Measurements from ENCODE around the gene C19orf73. TPM values are rescaled to one million over a fixed set of nuclear protein-coding genes. Genes with fewer than 3 reads are reported as not detected.

Gene C19orf73
- total RNA-seq, 1 experiment from 2014 or later: not detected

DNA sequence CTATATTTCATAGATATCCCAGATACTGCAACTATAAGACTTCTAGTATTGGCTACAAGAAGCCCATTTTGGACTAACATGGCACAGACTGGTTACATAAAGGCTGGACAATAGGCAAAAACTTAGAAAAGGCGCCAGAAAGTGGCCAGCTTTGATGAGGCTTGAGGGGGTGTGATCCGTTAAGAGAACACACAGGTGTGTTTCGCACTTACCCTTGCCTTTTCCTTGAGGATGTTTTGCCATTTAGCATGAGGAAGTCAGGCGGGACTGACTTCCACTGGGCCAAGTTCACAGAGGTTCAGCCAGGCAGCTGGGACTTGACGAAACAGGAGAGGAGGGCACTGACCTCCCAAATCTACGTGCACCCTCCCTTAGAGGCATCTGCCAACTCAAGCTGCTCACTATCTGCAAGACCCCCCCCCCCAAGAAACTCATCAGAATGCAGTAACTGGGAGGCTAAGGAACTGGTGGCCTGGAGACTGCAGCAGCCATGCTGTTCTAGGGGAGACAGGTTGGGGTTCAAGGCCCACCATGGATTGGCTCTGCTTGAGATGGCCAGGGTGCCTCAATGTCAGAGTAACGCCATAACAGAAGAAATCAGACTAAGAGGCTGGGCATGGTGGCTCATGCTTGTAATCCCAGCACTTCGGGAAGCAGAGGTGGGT, 9.2 kb downstream of the C19orf73 start:
- no peak for DNase-seq (ENCODE audit: low spot score)
- in situ Hi-C loops (cut with HindIII; ENCODE audit: low sequenced_read_pairs): no loop called here

DNA sequence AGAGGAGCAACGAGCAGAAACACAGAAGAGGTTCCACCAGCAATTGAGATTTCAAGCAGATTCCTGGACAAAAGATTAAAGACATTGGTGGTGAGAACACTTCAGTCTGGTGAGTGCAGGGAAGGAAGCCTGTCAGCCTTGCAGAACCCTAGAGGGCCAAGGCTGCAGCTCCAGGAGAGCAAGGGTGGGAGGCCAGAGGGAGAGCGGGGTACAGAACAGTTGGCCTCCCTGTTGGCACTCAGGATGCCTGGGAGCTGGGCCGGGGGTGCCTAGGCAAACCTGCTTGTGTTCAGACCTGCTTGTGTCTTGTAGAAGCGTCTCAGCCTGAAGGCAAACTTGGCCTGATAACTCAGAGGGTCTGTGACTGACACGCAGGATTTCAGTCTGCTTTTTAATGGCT, 9.9 kb downstream of the C19orf73 start:
- in situ Hi-C loops (cut with HindIII; ENCODE audit: low sequenced_read_pairs): no loop called here
- no peak for DNase-seq (ENCODE audit: low spot score)

DNA sequence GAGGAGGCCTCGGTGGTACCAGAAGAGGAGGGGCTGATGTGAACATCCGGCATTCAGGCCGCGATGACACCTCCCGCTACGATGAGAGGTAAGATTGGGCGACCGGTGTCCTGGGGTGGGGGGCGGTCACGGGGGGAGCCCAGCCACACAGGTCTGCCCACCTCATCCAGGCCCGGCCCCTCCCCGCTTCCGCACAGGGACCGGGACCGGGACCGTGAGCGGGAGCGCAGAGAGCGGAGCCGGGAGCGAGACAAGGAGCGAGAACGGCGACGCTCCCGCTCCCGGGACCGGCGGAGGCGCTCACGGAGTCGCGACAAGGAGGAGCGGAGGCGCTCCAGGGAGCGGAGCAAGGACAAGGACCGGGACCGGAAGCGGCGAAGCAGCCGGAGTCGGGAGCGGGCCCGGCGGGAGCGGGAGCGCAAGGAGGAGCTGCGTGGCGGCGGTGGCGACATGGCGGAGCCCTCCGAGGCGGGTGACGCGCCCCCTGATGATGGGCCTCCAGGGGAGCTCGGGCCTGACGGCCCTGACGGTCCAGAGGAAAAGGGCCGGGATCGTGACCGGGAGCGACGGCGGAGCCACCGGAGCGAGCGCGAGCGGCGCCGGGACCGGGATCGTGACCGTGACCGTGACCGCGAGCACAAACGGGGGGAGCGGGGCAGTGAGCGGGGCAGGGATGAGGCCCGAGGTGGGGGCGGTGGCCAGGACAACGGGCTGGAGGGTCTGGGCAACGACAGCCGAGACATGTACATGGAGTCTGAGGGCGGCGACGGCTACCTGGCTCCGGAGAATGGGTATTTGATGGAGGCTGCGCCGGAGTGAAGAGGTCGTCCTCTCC, 11.1 kb downstream of the C19orf73 start:
- DNase-seq (ENCODE audit: low spot score): no peak
- in situ Hi-C loops (cut with HindIII; ENCODE audit: low sequenced_read_pairs): no loop called here

DNA sequence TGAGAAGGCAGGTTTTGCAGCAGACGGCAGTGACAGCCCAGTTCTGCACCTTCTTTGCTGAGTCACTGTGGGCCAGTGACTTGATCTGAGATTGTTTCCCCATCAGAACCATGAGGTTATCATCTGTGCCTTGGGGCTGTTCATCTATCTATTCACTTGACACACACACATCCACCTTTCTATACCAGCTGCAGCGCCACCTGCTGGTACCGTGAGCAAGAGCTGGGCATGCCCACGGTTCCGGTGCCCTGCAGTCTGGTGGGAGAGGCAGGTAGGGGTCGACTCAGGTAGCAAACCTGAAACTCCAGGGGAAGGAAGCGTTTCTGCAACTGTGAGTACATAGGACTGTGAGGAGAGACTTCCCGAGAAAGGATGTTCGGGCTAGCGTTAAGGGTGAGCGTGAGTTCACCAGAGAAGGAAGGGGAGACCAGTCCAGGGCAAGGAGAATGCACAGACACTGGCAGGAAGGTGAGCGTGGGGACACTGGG, 12.3 kb downstream of the C19orf73 start:
- in situ Hi-C loops (cut with HindIII; ENCODE audit: low sequenced_read_pairs): no loop called here
- DNase-seq (ENCODE audit: low spot score): peak; percentile 74

DNA sequence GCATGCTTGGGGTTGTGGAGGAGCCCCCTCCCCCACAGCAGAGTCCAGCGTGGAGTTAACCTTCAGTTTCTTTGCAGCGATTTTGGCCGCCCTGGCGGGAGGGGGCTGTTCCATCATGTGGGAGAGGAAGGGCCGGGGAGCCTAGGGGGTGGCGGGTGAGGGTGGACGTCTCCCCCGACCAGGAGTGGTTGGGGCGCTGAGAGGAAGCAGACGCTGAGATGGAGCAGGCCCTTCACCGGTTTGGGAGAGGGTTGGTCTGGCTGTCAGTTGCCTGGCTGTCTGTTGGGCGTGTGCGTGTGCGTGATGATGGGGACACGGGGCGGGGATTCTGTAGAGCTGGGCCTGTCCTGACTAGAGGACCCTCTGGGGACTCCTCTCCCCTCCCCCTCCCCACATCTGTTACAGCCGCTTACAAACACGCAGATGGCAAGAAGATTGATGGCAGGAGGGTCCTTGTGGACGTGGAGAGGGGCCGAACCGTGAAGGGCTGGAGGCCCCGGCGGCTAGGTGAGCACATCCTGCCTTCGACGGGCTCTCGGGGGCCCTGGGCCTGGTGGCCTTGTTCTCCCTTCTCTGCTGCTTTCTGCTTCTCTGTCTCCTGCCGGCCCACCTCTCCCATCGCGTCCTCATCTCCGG, 14.6 kb downstream of the C19orf73 start:
- in situ Hi-C loops (cut with HindIII; ENCODE audit: low sequenced_read_pairs): no loop called here
- DNase-seq (ENCODE audit: low spot score): no peak

DNA sequence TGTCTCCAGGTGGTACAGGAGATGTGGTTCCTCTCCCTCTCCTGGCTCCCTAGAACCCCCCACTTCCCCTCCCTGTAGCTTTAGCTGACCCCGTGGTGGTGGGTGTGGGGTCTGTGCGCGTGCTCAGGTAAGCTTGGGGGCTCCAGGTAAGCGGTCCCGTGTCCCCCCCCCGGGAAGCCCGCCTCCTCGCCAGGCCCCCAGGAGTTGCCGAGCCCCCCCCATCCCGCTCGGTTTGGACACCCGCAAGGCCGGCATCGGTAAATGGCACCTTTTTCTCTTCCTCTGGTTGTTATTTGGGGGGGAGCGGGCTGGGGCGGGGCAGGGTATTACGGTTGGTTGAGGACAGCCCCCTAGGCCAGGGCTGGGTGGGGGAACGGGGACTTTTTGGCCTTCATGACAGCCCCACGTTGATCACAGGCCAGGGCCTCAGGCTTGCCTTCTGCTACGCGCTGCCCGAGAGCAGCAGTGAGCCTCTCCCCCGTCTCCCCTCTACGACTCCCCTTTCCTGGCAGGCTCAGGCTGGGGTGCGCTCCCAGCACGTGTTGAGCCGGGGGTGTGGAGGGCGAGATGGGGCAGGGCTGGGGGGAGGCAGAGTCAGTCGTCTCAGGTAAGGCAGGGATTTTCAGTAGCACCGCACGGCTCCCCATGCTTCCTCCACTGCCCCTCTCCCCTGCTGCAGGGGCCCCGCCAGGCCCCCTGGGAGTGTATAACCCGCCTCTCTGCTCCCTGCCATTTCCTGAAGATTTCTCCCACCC, 15.4 kb downstream of the C19orf73 start:
- no peak for DNase-seq (ENCODE audit: low spot score)

DNA sequence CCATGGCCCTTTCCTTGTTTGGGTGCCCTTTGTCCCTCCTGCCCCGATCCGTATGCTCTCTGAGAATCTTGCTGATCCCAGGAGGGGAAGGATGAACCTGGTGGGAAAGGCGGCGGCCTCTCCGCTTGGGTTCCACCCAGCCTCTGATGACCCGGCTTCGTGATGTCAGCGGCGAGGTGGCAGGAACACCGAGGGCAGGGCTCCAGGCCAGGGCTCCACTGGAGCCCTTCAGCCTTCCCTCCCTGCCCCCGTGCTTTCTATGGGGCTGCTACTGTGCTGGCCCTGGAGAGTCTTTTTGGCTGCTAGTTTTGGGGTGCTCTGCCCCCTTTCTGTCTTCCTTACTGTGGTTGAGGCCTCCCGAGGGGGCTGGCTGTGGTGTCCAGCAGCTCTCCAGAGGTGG, 16.6 kb downstream of the C19orf73 start:
- in situ Hi-C loops (cut with HindIII; ENCODE audit: low sequenced_read_pairs): no loop called here
- no peak for DNase-seq (ENCODE audit: low spot score)

More for the DNA sequence above, 15.4 kb downstream of the C19orf73 start:
- in situ Hi-C loops (cut with HindIII; ENCODE audit: low sequenced_read_pairs): no loop called here

DNA sequence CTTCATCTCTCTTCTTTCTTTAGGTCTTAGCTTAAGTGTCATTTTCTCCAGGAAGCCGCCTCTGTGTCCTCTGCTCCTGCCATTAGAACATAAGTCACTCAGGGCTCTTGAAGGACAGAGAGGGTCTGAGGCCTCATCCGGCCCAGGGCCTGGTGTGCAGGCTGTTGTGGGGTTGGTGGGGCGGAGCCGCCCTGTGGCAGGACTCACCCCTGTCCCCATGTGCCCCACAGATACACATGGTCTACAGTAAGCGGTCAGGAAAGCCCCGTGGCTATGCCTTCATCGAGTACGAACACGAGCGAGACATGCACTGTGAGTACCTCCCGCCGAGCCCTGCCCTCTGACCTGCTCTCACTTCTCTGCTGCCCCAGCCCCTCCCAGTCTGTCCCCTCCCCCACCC, 17.8 kb downstream of the C19orf73 start:
- no peak for DNase-seq (ENCODE audit: low spot score)
- in situ Hi-C loops (cut with HindIII; ENCODE audit: low sequenced_read_pairs): no loop called here

DNA sequence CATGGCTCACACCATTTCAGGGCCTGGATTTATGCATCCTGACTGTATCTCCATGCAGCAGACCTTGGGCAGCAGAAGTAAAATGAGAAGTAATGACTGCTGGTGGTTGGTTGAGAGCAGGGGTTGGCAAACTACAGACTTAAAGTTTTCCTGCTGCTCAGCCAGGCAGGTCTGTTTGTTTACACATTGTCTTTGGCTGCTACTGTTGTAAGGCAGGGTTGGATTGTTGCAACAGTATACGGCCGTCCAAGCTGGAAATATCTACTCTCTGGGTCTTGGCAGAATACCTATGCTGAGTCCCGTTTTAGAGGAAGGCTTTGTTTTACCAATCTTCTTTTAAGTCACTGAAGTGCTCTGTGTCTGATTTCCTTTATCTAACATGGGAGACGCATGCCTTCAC, 20.1 kb downstream of the C19orf73 start:
- in situ Hi-C loops (cut with HindIII; ENCODE audit: low sequenced_read_pairs): no loop called here
- no peak for DNase-seq (ENCODE audit: low spot score)

DNA sequence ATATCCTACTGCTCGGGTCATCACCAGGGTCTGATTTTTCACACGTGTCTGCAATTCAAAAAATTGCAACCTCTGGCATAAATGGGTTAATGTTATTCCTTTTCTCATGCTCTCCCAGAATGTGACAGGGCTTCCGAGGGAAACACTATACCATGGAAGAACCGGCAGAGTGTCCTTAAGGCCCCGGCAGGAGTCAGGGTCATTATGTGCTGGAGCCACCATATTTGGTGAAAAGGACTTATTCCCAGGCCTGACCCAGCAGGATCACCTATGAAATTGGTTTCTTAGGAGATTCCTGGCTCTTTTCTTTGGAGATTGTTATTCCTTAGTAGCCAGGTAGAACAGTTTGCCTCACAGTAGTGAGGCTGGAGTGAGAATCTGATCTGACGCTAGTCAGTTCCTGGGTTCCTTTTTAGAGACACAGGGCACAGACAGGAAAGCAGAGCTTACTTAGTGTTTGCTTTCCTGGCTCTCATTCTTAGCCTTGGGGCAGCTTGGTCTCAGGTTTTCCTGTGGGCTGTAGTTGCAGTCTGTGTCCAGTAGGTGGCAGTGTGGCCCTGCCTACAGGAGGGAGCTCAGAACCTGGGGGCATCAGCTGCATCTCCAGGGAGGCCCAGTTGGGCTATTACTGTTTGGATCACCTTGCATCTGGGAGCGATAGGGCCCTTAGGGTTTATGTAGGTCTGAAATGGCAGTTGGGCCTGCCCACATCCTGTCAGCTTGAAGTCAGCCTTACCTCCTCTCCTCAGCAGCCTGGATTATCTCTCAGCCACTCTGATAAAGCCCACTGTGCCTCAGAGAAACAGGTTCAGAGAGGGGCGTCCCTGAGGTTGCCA, 21.3 kb downstream of the C19orf73 start:
- peak; percentile 82 for DNase-seq (ENCODE audit: low spot score)
- in situ Hi-C loops (cut with HindIII; ENCODE audit: low sequenced_read_pairs): no loop called here

DNA sequence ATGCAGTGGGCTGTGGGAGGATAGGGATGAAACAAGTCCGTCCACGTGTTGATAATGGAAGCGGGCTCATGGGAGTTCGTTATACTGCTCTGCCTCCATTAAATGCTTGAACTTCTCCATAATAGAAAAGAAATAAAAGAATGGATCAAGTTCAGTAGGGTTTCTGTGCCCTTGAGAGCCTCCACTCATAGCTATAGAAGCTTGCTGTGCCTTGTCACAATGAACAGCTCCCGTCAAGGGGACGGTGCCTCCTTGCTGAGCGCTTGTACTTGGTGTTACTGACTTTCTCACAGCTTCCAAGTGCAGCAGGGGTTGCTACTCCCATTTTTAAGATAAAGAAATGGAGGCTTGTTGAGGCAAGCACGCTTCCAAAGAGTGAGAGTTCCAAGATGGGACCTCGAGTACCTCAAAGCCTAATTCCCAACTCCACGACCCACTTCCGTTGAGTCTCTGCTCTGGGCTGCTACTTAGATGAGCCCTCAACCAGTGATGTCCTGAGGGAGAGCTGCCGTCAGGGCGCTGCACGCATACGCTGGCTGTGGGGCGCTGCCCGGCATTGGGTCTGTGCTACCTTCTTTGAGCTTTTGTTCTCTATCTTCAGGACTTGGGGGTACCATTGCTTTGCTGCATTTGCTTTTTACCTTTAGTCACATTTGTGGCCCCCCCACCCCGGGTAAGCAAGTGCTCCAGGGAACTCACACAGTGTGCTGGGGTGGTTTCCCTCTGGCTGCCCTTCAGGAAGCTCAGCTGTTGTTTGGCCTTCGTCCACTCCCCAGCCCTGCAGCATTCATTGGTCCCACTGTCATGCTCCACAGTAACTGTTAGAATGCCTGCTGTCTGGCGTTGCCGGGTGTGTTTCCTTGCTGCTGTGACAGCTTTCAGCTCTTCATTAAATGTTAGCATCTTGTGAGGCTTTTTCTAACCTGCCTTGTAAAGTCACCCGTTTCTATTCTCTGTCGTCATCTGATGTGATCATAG, 24.1 kb downstream of the C19orf73 start:
- DNase-seq (ENCODE audit: low spot score): peak; percentile 59
- in situ Hi-C loops (cut with HindIII; ENCODE audit: low sequenced_read_pairs): no loop called here

DNA sequence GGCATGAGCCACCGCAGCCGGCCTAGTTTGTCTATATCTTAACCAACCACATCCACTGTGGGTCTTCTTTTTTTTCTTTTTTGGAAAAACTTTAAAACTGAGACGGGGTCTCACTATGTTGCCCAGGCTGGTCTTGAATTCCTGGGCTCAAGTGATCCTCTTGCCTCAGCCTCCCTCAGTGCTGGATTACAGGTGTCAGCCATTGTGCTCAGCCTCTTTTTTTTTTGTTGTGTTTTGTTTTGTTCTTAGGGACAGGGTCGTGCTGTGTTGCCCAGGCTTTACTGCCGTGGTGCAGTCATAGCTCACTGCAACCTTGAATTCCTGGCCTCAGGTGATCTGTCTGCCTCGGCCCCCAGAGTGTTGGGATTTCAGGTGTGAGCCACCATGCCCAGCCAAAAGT, 26.3 kb downstream of the C19orf73 start:
- no peak for DNase-seq (ENCODE audit: low spot score)
- in situ Hi-C loops (cut with HindIII; ENCODE audit: low sequenced_read_pairs): no loop called here

DNA sequence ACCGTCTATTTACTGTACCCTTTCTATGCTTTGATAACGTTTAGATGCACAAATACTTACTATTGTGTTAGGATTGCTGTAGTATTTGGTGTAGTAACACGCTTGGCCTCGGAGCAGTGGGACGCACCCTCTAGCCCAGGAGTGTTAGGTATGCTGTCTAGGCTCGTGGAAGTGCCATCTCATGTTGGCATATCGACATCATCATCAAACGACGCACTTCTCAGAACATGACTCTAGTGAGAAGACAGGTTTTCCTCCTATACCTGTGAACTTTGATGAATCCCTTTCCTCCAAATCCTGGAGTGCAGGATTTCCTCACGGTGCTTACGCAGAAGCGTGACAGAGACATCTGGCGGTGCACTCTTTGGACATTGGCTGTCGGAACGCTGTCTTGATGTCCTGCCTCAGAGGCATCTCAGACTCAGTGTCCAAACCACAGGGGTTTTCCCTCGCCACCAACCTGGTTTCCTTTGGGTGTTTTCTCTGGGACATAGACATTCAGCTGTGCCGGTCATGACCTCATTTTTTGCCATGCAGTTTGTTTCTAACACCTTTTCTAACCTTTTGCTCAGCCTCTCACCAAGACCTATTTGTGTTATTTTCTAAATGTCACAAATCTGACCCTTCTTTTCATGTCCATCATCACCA, 27.4 kb downstream of the C19orf73 start:
- in situ Hi-C loops (cut with HindIII; ENCODE audit: low sequenced_read_pairs): no loop called here
- no peak for DNase-seq (ENCODE audit: low spot score)

DNA sequence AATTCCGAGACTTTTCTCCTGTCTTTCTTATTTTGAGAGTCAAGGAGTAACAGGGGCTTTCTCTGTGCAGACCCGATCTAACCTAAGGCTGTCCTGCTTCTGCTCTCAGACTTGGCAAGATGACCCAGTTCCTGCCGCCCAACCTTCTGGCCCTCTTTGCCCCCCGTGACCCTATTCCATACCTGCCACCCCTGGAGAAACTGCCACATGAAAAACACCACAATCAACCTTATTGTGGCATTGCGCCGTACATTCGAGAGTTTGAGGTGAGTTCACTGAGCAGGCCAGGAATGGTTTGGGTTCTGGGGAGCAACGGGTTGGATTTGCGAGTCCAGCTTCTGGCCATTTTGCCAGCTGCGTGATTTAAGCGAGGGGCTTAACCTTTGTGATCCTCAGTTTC, 32.6 kb downstream of the C19orf73 start:
- no peak for DNase-seq (ENCODE audit: low spot score)
- in situ Hi-C loops (cut with HindIII; ENCODE audit: low sequenced_read_pairs): no loop called here

DNA sequence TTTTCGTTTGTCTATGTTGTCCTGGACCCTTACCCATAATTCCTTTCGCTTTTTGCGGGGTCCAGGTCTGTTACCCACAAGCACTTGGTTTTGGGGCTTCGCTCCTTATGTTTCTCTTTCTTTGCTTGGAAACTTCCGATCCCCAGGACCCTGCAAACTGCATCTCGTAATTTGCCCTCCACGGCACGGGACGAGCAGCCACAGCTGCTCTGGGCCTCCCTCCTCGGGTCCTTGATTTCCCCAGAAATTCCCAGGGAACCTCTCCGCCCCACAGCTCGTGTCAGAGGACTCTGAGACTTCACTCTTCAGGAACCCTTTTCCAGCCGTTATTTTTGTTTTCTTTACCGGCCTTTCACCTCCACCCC, 33.1 kb downstream of the C19orf73 start:
- in situ Hi-C loops (cut with HindIII; ENCODE audit: low sequenced_read_pairs): no loop called here
- DNase-seq (ENCODE audit: low spot score): no peak

DNA sequence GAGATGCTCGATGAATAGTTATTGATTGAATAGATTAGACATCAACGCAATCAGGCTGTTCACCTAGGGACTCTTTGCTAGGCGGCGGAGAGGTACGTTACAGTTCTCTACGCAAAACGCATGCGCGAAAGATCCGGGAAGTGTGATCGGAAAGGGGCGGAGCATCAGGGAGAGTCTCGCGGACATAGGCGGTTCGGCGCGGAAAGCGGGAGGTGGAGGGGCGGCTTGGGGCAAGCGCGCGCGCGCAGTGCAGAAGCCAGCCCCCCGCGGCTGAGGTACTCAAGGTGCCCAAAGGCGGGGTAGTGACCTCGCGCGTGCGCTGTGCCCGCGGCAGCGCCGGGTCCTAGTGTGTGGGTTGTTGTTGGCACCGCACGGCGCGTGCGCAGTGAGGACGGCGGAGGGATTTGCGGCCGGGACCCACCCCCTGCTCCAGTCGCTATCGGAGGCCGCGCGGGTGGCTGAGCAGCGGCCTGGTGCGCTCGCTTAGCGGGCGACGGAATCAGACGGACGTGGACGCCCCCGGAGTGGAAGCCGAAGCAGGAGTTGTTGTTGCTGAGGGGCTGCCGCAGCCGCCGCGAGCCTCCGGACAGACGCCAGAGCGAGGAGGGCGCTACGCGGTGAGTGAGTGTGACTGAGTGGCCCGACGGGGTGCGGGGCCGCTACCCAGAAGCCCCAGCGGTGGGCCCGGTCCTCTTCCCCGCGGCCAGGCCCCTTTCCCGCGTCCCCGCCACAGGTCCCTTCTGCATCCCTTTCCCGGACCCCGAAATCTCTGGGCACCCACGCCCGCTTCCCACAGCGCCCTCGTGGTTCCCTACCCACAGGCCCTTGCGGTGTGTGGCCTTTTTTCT, 33.7 kb downstream of the C19orf73 start, which contains the start of gene SNRNP70:
Gene SNRNP70, plus strand, starts transcription at position 432 of the 848 bp plus-strand sequence. CDS start 964 bp downstream, outside the sequence.
- in situ Hi-C loops (cut with HindIII; ENCODE audit: low sequenced_read_pairs): no loop called here
- DNase-seq (ENCODE audit: low spot score): peak; percentile 98
